SK-N-MC (cell line): ENCODE results near the gene VTCN1.

Experiments used
- EZH2 ChIP-seq: fragments of 200-600 bp; sonication (generic); IDR thresholded peaks from one replicate; pipeline ENCODE4 v1.6.1; 2017; ENCODE audit warnings: antibody characterized with exemption
- POLR2AphosphoS5 ChIP-seq: IDR thresholded peaks from 2 replicates; pipeline ENCODE4 v1.6.1; 2012; ENCODE audit warnings: mild to moderate bottlenecking, low read depth, low read length, borderline replicate concordance

- no peak for TF ChIP-seq POLR2AphosphoS5
- no peak for TF ChIP-seq EZH2
Observed at GRCh38 chr1:117136749-117137148, 74.0 kb downstream of the VTCN1 start.
